ENCODE results near the gene IGBP1.
"Not testable (repeated sequence)": the region's sequence is repeated elsewhere in the genome, so short reads cannot be mapped to it uniquely, and the experiment has no call there.

Gene IGBP1

GRCh38 chrX:70133303-70134115, at the start of gene IGBP1:
TSS of gene IGBP1 (plus strand) at chrX:70133447. CDS start at chrX:70133948, 501 bp downstream.
- no peak for FAIRE-seq

GRCh38 chrX:70084592-70085240, 48.5 kb upstream of the IGBP1 start:
- no peak for FAIRE-seq

DNA sequence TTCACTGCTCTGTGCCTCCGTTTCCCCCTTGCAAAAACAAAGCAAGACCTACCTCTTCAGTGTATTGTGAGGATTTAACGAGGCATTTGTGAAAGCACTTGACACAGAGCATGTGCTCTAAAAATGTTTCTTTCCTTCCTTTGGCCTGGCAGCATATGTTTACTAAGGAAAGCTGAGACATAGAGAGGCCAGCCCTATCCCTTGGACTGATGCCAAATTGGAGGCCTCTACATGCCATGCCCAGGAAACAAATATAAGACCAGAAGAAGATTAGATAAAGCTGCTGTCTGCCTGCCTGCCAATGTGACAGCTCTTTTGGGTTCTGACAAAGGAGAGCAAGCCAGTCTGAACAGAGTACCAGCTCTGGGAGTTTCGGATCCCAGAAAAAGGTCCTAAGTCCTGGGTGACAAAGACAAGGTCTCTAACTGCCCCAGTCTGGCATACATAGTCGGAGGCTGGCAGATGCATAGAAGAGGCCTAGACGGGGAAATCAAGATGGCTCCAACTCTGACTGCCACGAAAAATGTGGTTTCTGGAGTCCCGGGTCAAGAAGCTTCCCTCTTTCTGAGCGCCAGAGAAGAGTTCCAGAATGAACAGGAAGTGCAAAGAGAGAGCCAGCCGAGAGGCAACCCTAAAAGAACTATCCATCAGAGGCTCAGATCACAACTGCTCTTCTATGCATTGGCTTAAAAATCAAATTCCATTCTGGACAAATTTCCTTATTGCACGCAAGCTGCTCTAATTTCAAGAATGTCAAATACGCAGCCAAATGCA, 45.2 kb upstream of the IGBP1 start:
- FAIRE-seq, result no peak

DNA sequence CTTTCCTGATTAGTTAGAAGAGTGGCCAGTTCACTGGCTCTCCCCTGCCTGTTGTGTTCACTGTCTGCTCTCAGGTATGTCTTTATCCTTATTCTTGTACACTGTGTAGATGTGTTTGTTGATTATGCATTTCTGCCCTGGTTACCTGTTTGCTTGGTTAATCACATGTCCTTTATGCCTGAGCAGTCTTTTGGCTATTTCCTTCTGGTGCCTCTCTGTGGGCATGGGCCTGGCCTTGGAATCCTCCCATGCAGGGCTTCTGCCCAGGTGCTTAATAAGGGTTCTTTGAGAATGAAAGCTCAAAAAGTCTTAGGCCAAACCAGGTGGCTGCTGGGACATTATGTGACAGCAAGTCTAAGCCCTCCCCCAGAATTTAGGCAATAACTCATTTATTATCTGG, 44.5 kb upstream of the IGBP1 start:
- no peak for FAIRE-seq

GRCh38 chrX:70089604-70090297, 43.5 kb upstream of the IGBP1 start:
- FAIRE-seq, result no peak

- no peak for FAIRE-seq
These were observed 41.0 kb upstream of the IGBP1 start for GRCh38 chrX:70092247-70092646.

DNA sequence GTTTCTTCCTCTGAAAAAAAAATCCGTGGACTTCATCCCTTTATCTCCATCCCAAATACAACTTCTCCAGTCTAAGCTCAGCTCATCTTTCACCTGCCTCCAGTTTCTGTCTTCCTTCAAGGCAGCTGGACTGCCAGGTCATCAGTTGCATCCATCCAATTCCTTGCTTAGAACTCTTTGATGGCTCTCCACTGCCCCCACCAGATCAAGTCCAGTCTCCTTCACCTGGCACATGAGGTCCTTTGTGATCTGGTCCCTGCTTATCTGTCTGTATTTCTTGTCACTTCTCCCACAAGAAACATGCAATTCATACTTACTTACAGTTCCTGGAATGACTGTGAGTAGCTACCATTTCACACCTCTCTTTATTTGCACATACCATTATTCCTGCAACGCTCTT, 37.2 kb upstream of the IGBP1 start:
- FAIRE-seq, result no peak

- FAIRE-seq, result no peak
These were observed 28.0 kb upstream of the IGBP1 start for GRCh38 chrX:70105229-70105628.

GRCh38 chrX:70111436-70112026, 21.7 kb upstream of the IGBP1 start:
- FAIRE-seq, result not testable (repeated sequence)

GRCh38 chrX:70117738-70118137, 15.5 kb upstream of the IGBP1 start:
- no peak for FAIRE-seq

DNA sequence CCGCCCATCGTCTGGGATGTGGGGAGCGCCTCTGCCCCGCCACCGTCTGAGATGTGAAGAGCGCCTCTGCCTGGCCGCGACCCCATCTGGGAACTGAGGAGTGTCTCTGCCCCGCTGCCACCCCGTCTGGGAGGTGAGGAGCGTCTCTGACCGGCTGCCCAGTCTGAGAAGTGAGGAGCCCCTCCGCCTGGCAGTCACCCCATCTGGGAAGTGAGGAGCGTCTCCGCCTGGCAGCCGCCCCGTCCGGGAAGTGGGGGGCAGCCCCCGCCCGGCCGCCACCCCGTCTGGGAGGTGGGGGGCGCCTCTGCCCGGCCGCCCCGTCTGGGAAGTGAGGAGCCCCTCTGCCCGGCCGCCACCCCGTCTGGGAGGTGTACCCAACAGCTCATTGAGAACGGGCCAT, 10.2 kb upstream of the IGBP1 start:
- FAIRE-seq, result not testable (repeated sequence)

DNA sequence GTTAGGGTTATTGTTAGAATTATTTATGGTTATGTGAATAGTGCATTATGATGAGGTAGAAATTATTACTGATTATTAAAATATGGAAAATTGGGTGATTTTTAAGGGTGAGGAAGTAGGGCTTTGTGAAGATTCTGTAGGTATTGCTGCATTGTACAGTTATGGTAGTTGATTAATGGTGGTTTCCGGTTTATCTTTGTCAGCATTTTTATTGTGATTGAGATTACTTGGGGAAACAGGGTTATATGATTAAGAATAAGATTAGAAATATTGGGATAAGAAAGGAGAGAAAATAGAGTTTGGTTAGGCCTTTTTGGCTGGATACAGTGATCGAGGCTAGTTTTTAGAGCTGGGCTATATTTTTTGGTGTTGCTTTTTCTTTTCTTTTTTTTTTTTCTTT, 8.6 kb upstream of the IGBP1 start:
- no peak for FAIRE-seq

DNA sequence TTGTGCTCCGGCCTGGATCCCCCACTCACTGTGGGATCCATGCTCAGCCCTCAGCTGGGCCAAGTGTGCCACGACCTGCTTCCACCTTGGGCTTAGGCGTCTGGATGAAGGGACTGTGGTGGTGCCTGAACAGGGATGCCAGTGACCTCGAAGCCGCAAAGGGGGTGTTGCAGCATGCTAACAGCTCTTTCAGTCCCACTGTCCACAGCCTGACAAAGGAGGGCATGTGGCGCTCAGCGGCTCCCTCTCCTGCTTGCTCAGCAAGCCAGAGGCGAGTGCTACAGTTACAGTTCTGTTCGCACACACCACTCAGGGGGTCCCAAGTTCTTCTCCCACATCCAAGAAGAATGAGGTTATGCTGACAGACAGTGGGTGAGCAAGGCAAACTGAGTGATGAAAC, 5.2 kb upstream of the IGBP1 start:
- no peak for FAIRE-seq

DNA sequence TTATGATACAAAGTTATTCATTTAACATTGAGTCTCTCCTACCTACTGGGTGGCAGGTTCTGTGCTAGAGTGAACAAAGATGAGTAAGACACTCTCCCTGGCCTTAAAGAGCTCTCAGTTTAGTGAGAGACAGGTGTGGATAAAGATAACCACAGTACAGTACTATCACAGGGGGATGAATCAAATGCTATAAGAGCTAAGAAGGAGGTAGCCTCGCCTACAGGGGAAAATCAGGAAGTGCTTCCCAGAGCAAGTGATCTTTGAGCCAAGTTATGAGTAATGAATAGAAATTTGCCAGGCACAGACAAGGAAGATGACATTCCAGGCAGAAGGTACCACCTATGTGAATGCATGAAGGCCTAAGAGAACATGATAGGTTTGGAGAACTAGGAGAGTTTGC, 3.4 kb upstream of the IGBP1 start:
- FAIRE-seq, result no peak

- no peak for FAIRE-seq
These were observed 1.0 kb upstream of the IGBP1 start for GRCh38 chrX:70132224-70132623.

DNA sequence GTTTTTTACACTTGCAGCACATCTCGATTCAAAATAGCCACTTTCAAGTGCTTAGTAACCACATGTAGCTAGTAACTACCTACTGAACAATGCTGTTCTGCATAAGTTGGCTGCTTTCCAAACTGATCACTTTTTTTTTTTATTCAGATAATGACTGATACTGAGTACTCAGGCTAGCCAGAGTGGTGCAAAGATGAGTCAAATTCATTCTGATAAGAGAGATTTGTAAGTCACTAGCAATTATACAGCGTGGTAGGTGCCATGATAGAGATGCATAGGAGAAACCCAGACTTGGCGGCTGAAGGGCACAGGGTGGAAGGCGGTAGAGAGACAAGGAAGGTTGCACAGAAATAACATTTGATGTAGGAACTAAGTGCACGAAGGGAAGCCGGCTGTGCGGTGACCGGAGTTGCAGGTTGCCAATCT, 357 bp upstream of the IGBP1 start:
- FAIRE-seq, result no peak

DNA sequence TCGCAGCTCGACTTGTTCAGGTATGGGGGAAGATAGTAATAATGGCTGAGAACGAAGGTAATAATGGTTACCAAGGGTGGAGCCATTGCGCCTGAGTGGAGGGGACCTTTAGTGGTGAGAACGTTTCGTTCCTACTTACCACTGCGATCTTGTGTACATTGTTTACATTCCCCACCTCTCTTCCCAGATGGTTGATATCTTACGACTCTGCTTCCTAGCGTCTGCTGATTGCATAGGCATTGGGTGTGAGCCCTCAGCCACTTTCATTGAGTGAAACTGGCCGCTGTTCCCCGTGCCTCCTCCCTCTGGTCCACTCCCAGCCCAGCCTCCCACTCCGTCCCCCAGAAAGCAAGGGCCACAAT, 850 bp downstream of the IGBP1 start:
- FAIRE-seq, result no peak

- peak; percentile 18 for FAIRE-seq
These were observed 5.4 kb downstream of the IGBP1 start for GRCh38 chrX:70138622-70139021.

DNA sequence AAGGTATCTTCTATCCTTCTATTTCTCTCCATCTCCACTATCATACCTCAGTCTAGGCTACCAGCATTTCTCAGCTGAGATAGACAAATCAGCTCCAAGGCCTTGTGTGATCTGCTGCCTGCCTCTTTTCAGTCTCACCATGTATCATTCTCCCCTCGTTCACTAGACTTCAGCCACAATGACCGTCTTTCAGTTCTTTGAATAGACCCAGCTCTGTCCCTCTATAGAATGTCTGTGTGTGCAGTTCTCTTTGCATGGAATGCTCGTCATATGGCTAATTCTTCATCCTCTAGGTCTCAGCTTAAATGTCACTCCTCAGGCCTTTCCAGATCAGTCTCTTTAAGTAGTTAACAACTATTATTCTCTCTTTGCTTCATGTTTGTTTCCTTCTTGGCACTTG, 6.5 kb downstream of the IGBP1 start:
- FAIRE-seq, result no peak

DNA sequence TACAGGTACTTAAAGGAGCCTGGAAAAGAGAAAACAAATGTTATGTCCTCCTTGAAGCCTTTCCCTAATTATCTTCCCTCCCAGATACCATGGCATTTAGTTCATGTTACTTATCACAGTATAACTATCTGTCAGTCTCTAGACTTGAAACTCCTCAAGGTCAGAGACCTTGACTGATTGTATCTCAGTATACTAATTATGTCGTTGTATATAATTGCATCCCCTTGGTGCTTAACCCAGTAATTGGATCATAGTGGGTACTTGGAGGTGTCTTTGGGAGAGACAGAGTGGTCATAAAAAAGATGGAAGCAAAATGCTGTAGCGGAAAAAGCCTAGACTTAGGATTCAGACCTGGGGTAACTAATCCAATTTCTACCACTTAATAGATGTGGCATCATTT, 8.1 kb downstream of the IGBP1 start:
- FAIRE-seq, result no peak

GRCh38 chrX:70166601-70167590, 33.6 kb downstream of the IGBP1 start:
- no peak for FAIRE-seq

Measured in colon (tissue), 2 donors.